CD14-positive monocyte (primary cell): ENCODE measurements around the gene MORN1. TPM values are rescaled to one million over a fixed set of nuclear protein-coding genes. Genes with fewer than 3 reads are reported as not detected.

Source experiments
- DNase-seq, 3 donors: peaks; one replicate each; pipeline ENCODE4 v3.0.0-alpha.2; 2011 to 2022
- H2AFZ ChIP-seq: 2 replicates; pipeline ENCODE4 v1.6.0; 2012; ENCODE audit warnings: mild to moderate bottlenecking, low read depth, low read length, inconsistent platforms; ENCODE audit not compliant: insufficient read depth, poor library complexity, severe bottlenecking
- H3K27ac ChIP-seq, 2 donors: 1 replicate in 1 of 2; 2 replicates in 1 of 2; pipeline ENCODE4 v1.5.1; 2012 to 2013; ENCODE audit warnings: low read length in 2 of 2, control low read depth in 1 of 2, inconsistent platforms in 1 of 2, low read depth in 1 of 2, mild to moderate bottlenecking in 1 of 2
- H3K27me3 ChIP-seq, 2 donors: one replicate each; pipeline versions ENCODE4 v1.6.0 to v1.6.1; 2011 to 2013; ENCODE audit warnings: low read length in 2 of 2; ENCODE audit not compliant: control insufficient read depth in 2 of 2, insufficient read depth in 2 of 2
- H3K36me3 ChIP-seq, 2 donors: replicated peaks in 1 of 2; 1 replicate in 1 of 2; 2 replicates in 1 of 2; pipeline versions ENCODE4 v1.5.1 to v1.6.1; 2012 to 2013; ENCODE audit warnings: low read length in 2 of 2, control low read depth in 1 of 2, inconsistent platforms in 1 of 2, mild to moderate bottlenecking in 1 of 2; ENCODE audit not compliant: insufficient read depth in 2 of 2, control insufficient read depth in 1 of 2
- H3K4me1 ChIP-seq, 2 donors: 1 replicate in 1 of 2; 2 replicates in 1 of 2; pipeline versions ENCODE4 v1.5.1 to v1.6.1; 2012 to 2013; ENCODE audit warnings: low read length in 2 of 2, control low read depth in 1 of 2, inconsistent platforms in 1 of 2, mild to moderate bottlenecking in 1 of 2, moderate library complexity in 1 of 2; ENCODE audit not compliant: insufficient read depth in 2 of 2, control insufficient read depth in 1 of 2
- H3K4me2 ChIP-seq: replicated peaks from 2 replicates; pipeline ENCODE3; 2012; ENCODE audit warnings: low read length, moderate library complexity, mild to moderate bottlenecking; ENCODE audit not compliant: poor library complexity, severe bottlenecking; ENCODE audit errors: extremely low read depth
- H3K4me3 ChIP-seq, 3 experiments: fragments of 200-600 bp in 1 of 3; sonication (generic) in 1 of 3; replicated peaks in 1 of 3; 1 replicate in 2 of 3; 2 replicates in 1 of 3; pipeline ENCODE4 v1.5.1; 2011 to 2013; ENCODE audit warnings: low read length in 3 of 3, mild to moderate bottlenecking in 3 of 3, control low read depth in 2 of 3, low read depth in 2 of 3, inconsistent platforms in 1 of 3, moderate library complexity in 1 of 3
- H3K79me2 ChIP-seq: 2 replicates; pipeline ENCODE4 v1.6.0; 2012; ENCODE audit warnings: mild to moderate bottlenecking, control low read depth, inconsistent platforms, low read length, moderate library complexity; ENCODE audit not compliant: insufficient read depth
- H3K9ac ChIP-seq: 2 replicates; pipeline ENCODE4 v1.6.0; 2017; ENCODE audit warnings: low read length, mild to moderate bottlenecking; ENCODE audit not compliant: insufficient read depth, poor library complexity, severe bottlenecking
- H3K9me3 ChIP-seq, 2 donors: replicated peaks in 1 of 2; 1 replicate in 1 of 2; 2 replicates in 1 of 2; pipeline versions ENCODE4 v1.5.1 to v1.6.1; 2012 to 2013; ENCODE audit warnings: low read length in 2 of 2, control low read depth in 1 of 2; ENCODE audit not compliant: control insufficient read depth in 1 of 2, insufficient read depth in 1 of 2
- H4K20me1 ChIP-seq: 2 replicates; pipeline ENCODE4 v1.6.0; 2012; ENCODE audit warnings: mild to moderate bottlenecking, low read length, control low read depth, moderate library complexity; ENCODE audit not compliant: insufficient read depth
- H3K27ac Mint-ChIP-seq, 7 donors: one replicate each; pipeline ENCODE4 v1.8.0; 2020; ENCODE audit warnings: mild to moderate bottlenecking in 7 of 7, mixed read lengths in 7 of 7, moderate library complexity in 6 of 7, inconsistent platforms in 2 of 7
- H3K27me3 Mint-ChIP-seq, 3 donors: one replicate each; pipeline ENCODE4 v1.8.0; 2021 to 2022; ENCODE audit warnings: low read depth in 3 of 3, mild to moderate bottlenecking in 3 of 3, mixed read lengths in 3 of 3, moderate library complexity in 3 of 3, inconsistent platforms in 1 of 3
- H3K36me3 Mint-ChIP-seq, 2 donors: one replicate each; pipeline ENCODE4 v1.8.0; 2020; ENCODE audit warnings: mixed read lengths in 2 of 2, inconsistent platforms in 1 of 2, mild to moderate bottlenecking in 1 of 2
- H3K4me1 Mint-ChIP-seq: one replicate; pipeline ENCODE4 v1.8.0; 2020; ENCODE audit warnings: mild to moderate bottlenecking, mixed read lengths
- H3K4me3 Mint-ChIP-seq, 2 donors: one replicate each; pipeline ENCODE4 v1.8.0; 2020; ENCODE audit warnings: mild to moderate bottlenecking in 2 of 2, mixed read lengths in 2 of 2, moderate library complexity in 1 of 2
- H3K9me3 Mint-ChIP-seq, 7 donors: one replicate each; pipeline ENCODE4 v1.8.0; 2020 to 2022; ENCODE audit warnings: mixed read lengths in 7 of 7, mild to moderate bottlenecking in 6 of 7, moderate library complexity in 6 of 7, inconsistent platforms in 2 of 7
- WGBS: methylation state at CpG from one replicate; pipeline ENCODE4 v1.1.5; 2013; ENCODE audit warnings: missing lambda C conversion rate; ENCODE audit not compliant: insufficient coverage; 5-methylcytosine and 5-hydroxymethylcytosine counted together
- intact Hi-C, 2 donors: fragments of 100-400 bp; cut with micrococcal nuclease; formaldehyde crosslinking; loops; one replicate each; pipeline versions ENCODE4 v1.15.0 to v1.15.1; 2023
- polyA plus RNA-seq, 3 donors: library from polyadenylated mRNA; depleted of rRNA in 1 of 3; unstranded in 2 of 3; stranded (reverse) in 1 of 3; fragments of 300-500 nt in 2 of 3; fragments of >200 nt in 1 of 3; fragmentation: Illumina TruSeq in 2 of 3; gene quantifications; 1 replicate in 2 of 3; 2 replicates in 1 of 3; pipeline ENCODE4 v1.2.3, GENCODE V29; 2012 to 2021
- TF ChIP-seq, protein P1 (sequence below): fragments of 200-600 bp; IDR thresholded peaks from one replicate; pipeline ENCODE4 v1.8.0; 2022; ENCODE audit warnings: antibody characterized with exemption, mild to moderate bottlenecking

The MORN1 gene
- polyA plus RNA-seq, 3 donors = 1.5 to 3.0 (median 1.7) TPM

DNA sequence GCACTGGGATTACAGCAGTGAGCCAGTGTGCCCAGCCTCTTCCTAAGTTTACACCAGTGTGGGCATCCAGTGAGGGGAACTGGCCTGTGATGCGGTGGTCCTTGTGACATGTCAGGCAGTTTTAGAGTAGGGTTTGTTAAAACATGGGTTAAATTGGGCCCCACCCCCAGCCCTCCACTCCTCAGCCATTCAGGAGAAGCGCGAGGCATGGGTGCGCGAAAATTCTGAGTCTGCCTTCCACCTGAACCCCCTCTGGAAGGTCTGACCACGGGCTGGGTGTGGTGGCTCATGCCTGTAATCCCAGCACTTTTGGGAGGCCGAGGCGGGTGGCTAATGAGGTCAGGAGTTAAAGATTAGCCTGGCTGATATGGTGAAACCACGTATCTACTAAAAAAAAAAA lies 111.5 kb downstream of the MORN1 start:
- H3K9ac ChIP-seq = no peak overlapping the region
- intact Hi-C loops = no loop called here
- WGBS = 45% methylated on average over 5 of the region's 9 CpGs

DNA sequence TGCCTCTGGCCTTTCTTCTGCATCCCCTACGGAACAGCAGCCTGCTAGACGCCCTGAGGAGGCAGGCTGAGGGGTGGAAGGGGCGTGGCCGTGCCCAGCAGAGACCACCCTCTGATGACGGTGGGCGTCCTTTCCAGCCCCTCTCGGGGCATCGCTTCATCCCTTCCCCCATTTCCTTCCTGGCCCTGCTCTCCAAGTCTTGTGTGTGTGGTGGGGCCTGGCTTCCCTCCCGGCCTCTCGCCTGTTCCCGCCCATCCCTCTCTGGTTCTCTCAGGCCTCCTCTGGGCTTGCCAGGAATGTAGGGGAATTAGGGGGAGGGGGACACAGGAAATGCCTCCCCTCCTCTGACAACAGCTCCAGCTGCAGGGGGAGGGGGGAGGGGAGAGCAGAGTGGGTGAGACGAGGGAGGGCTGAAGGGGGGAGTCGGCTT lies 112.1 kb downstream of the MORN1 start:
- Mint-ChIP-seq H3K4me3 (no peak overlapping the region), H3K4me1 (peaks cover 44% of the 10 kb centered on the region), H3K27me3 (peaks cover 7 to 10% (median 8%) of the 10 kb centered on the region in 3 donors), H3K9me3 (peaks cover 0 to 24% (median 11%) of the 10 kb centered on the region in 7 donors), H3K36me3 (peaks cover 18 to 27% of the 10 kb centered on the region in 2 donors), H3K27ac (peak overlapping the region in 1 of 7 donors; percentile 10)
- Histone ChIP-seq H3K27me3 (no peaks in the 10 kb centered on the region), H3K4me3 (no peak overlapping the region), H3K4me2 (no peak overlapping the region), H3K36me3 (peaks cover 5 to 11% of the 10 kb centered on the region in 2 donors), H3K79me2 (peaks cover 33% of the 10 kb centered on the region), H3K9me3 (peaks cover 0 to 3% of the 10 kb centered on the region in 2 donors), H3K9ac (no peak overlapping the region), H2AFZ (no peak overlapping the region), H3K4me1 (peaks cover 29 to 37% of the 10 kb centered on the region in 2 donors), H3K27ac (no peak overlapping the region), H4K20me1 (peaks cover 83% of the 10 kb centered on the region)
- DNase-seq = no peak
- intact Hi-C loops = no loop called here
- WGBS = no CpG with 5 or more reads among the region's 13 CpGs
- TF ChIP-seq, protein P1, sequence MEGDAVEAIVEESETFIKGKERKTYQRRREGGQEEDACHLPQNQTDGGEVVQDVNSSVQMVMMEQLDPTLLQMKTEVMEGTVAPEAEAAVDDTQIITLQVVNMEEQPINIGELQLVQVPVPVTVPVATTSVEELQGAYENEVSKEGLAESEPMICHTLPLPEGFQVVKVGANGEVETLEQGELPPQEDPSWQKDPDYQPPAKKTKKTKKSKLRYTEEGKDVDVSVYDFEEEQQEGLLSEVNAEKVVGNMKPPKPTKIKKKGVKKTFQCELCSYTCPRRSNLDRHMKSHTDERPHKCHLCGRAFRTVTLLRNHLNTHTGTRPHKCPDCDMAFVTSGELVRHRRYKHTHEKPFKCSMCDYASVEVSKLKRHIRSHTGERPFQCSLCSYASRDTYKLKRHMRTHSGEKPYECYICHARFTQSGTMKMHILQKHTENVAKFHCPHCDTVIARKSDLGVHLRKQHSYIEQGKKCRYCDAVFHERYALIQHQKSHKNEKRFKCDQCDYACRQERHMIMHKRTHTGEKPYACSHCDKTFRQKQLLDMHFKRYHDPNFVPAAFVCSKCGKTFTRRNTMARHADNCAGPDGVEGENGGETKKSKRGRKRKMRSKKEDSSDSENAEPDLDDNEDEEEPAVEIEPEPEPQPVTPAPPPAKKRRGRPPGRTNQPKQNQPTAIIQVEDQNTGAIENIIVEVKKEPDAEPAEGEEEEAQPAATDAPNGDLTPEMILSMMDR = no peak

More for the DNA sequence above, 111.5 kb downstream of the MORN1 start:
- Mint-ChIP-seq H3K27me3 (peaks cover 7 to 11% (median 9%) of the 10 kb centered on the region in 3 donors), H3K4me1 (peaks cover 43% of the 10 kb centered on the region), H3K9me3 (peaks cover 0 to 24% (median 11%) of the 10 kb centered on the region in 7 donors), H3K4me3 (no peak overlapping the region), H3K36me3 (peaks cover 20 to 26% of the 10 kb centered on the region in 2 donors), H3K27ac (no peak overlapping the region)
- no peak overlapping the region for H2AFZ ChIP-seq
- peaks cover 28% of the 10 kb centered on the region for H3K79me2 ChIP-seq
- H3K36me3 ChIP-seq = peaks cover 5 to 11% of the 10 kb centered on the region in 2 donors
- no peak for DNase-seq
- no peak overlapping the region for H3K27ac ChIP-seq
- peaks cover 83% of the 10 kb centered on the region for H4K20me1 ChIP-seq
- no peak overlapping the region for H3K4me3 ChIP-seq
- peaks cover 29 to 37% of the 10 kb centered on the region in 2 donors for H3K4me1 ChIP-seq
- no peaks in the 10 kb centered on the region for H3K27me3 ChIP-seq
- TF ChIP-seq, protein P1 = no peak
- peaks cover 0 to 3% of the 10 kb centered on the region in 2 donors for H3K9me3 ChIP-seq
- H3K4me2 ChIP-seq = no peak overlapping the region
